Fibroblast of lung (primary cell): Measurements from ENCODE around the gene PABPC1L. TPM values are rescaled to one million over a fixed set of nuclear protein-coding genes. Genes with fewer than 3 reads are reported as not detected.

Source experiments
- DNase-seq, 2 donors: peaks; one replicate each; pipeline versions ENCODE4 v3.0.0 to v3.0.0-alpha.2; 2010; ENCODE audit warnings: low read depth in 2 of 2
- H2AFZ ChIP-seq: 2 replicates; pipeline ENCODE4 v1.5.1; 2012; ENCODE audit warnings: low read length, control low read depth, inconsistent platforms
- H3K27ac ChIP-seq: 2 replicates; pipeline ENCODE4 v1.5.1; 2011; ENCODE audit warnings: low read length, control low read depth; ENCODE audit not compliant: insufficient read depth
- H3K27me3 ChIP-seq: 2 replicates; pipeline ENCODE4 v1.5.1; 2011; ENCODE audit warnings: mild to moderate bottlenecking, low read length; ENCODE audit not compliant: control insufficient read depth, insufficient read depth
- H3K36me3 ChIP-seq: 2 replicates; pipeline ENCODE4 v1.5.1; 2011; ENCODE audit warnings: low read length; ENCODE audit not compliant: control insufficient read depth, insufficient read depth
- H3K4me1 ChIP-seq: 2 replicates; pipeline ENCODE4 v1.5.1; 2011; ENCODE audit warnings: low read length; ENCODE audit not compliant: control insufficient read depth, insufficient read depth; ENCODE audit errors: extremely low read depth
- H3K4me2 ChIP-seq: 2 replicates; pipeline ENCODE4 v1.5.1; 2011; ENCODE audit warnings: low read length, control low read depth; ENCODE audit not compliant: insufficient read depth; ENCODE audit errors: extremely low read depth
- H3K4me3 ChIP-seq, 4 experiments: fragments of 200-600 bp in 1 of 4; sonication (generic) in 1 of 4; replicated peaks in 1 of 4; 2 replicates each; pipeline ENCODE4 v1.5.1; 2011 to 2016; ENCODE audit warnings: low read length in 4 of 4, low read depth in 3 of 4, mild to moderate bottlenecking in 3 of 4, control low read depth in 2 of 4, inconsistent platforms in 1 of 4, mixed read lengths in 1 of 4; ENCODE audit not compliant: insufficient read depth in 1 of 4; ENCODE audit errors: control extremely low read depth in 1 of 4
- H3K79me2 ChIP-seq: 2 replicates; pipeline ENCODE4 v1.5.1; 2012; ENCODE audit warnings: mild to moderate bottlenecking, low read length, inconsistent platforms; ENCODE audit not compliant: control insufficient read depth, insufficient read depth
- H3K9ac ChIP-seq: 2 replicates; pipeline ENCODE4 v1.5.1; 2011; ENCODE audit warnings: mild to moderate bottlenecking, low read length, control low read depth; ENCODE audit not compliant: insufficient read depth
- H3K9me3 ChIP-seq: 2 replicates; pipeline ENCODE4 v1.5.1; 2012; ENCODE audit warnings: low read depth, low read length; ENCODE audit not compliant: control insufficient read depth, insufficient read depth
- H4K20me1 ChIP-seq: 2 replicates; pipeline ENCODE4 v1.5.1; 2011; ENCODE audit warnings: low read length; ENCODE audit not compliant: control insufficient read depth, insufficient read depth; ENCODE audit errors: extremely low read depth
- CTCF ChIP-seq, 2 donors: IDR thresholded peaks in 1 of 2; conservative IDR thresholded peaks in 1 of 2; 1 replicate in 1 of 2; 2 replicates in 1 of 2; pipeline ENCODE4 v1.5.1; 2011 to 2012; ENCODE audit warnings: low read length in 2 of 2, control low read depth in 1 of 2, inconsistent platforms in 1 of 2, low read depth in 1 of 2, mild to moderate bottlenecking in 1 of 2
- EZH2 ChIP-seq: IDR thresholded peaks from 2 replicates; pipeline ENCODE4 v1.5.1; 2012; ENCODE audit warnings: low read length, control low read depth, mild to moderate bottlenecking; ENCODE audit errors: missing control alignments
- polyA plus RNA-seq, 2 donors: library from polyadenylated mRNA; depleted of rRNA in 1 of 2; stranded (reverse) in 1 of 2; unstranded in 1 of 2; fragments of >200 nt; gene quantifications; 2 replicates each; pipeline ENCODE4 v1.2.1, GENCODE V29; 2011 to 2012; ENCODE audit warnings: missing spikeins in 1 of 2
- total RNA-seq: library from RNA; depleted of rRNA; stranded (reverse); fragments of >200 nt; gene quantifications from 2 replicates; pipeline ENCODE4 v1.2.1, GENCODE V29; 2014

PABPC1L gene
- total and polyA plus RNA-seq, 2 donors (not counting 1 experiment from before 2014, with no cell fraction given), result 11.6 to 11.9 TPM

DNA sequence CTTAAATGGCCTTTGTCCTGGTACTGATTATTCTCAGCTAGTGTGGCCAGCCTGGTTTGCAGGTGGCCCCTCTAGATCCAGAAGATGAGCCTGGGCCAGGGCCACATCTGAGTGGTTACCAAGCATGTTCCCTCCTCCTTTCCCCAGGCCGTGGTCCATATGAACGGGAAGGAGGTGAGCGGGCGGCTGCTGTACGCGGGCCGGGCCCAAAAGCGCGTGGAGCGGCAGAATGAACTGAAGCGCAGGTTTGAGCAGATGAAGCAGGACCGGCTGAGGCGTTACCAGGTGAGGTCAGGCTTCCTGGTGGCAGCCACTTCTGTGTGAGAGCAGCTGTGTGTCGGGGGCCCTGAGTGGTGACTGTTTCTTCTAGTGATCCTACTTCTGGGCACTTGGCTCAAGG is 11.6 kb downstream of the PABPC1L start:
- Histone ChIP-seq H3K79me2 (no peaks in the 10 kb centered on the region), H3K27me3 (no peaks in the 10 kb centered on the region), H2AFZ (no peak overlapping the region)

GRCh38 chr20:44924541-44924940 is 14.7 kb downstream of the PABPC1L start:
- no peak overlapping the region for H3K9ac ChIP-seq
- no peak overlapping the region for H3K27ac ChIP-seq
- no peak overlapping the region for H3K4me3 ChIP-seq
- H3K27me3 ChIP-seq, result no peaks in the 10 kb centered on the region
- no peak overlapping the region for H3K4me2 ChIP-seq
- TF ChIP-seq CTCF (conservative IDR thresholded peaks at IDR 0.05 in 1 of 2, IDR thresholded peaks at IDR 0.05 in 1 of 2; ENCODE audit: low read depth in 1 of 2, low read length in 2 of 2) (no peak), EZH2 (no peak)
- no peak overlapping the region for H2AFZ ChIP-seq
- DNase-seq, result no peak
- no peaks in the 10 kb centered on the region for H3K9me3 ChIP-seq
- H4K20me1 ChIP-seq, result no peaks in the 10 kb centered on the region
- no peaks in the 10 kb centered on the region for H3K79me2 ChIP-seq
- no peaks in the 10 kb centered on the region for H3K4me1 ChIP-seq
- H3K36me3 ChIP-seq, result peaks cover 2% of the 10 kb centered on the region

More for the DNA sequence above, 11.6 kb downstream of the PABPC1L start:
- Histone ChIP-seq H4K20me1 (no peaks in the 10 kb centered on the region), H3K4me3 (no peak overlapping the region), H3K36me3 (peaks cover 4% of the 10 kb centered on the region), H3K9ac (no peak overlapping the region), H3K27ac (no peak overlapping the region), H3K4me1 (no peaks in the 10 kb centered on the region), H3K4me2 (no peak overlapping the region), H3K9me3 (no peaks in the 10 kb centered on the region)
- TF ChIP-seq CTCF (conservative IDR thresholded peaks at IDR 0.05 in 1 of 2, IDR thresholded peaks at IDR 0.05 in 1 of 2; ENCODE audit: low read depth in 1 of 2, low read length in 2 of 2) (no peak), EZH2 (no peak)
- no peak for DNase-seq

- Histone ChIP-seq H3K9ac (no peak overlapping the region), H3K9me3 (no peaks in the 10 kb centered on the region), H3K4me3 (no peak overlapping the region), H3K79me2 (no peaks in the 10 kb centered on the region), H2AFZ (no peak overlapping the region), H3K27ac (no peak overlapping the region), H3K36me3 (no peaks in the 10 kb centered on the region), H4K20me1 (no peaks in the 10 kb centered on the region), H3K4me1 (no peaks in the 10 kb centered on the region), H3K27me3 (no peaks in the 10 kb centered on the region), H3K4me2 (no peak overlapping the region)
- DNase-seq, result no peak
- no peak for TF ChIP-seq EZH2
- TF ChIP-seq CTCF (conservative IDR thresholded peaks at IDR 0.05 in 1 of 2, IDR thresholded peaks at IDR 0.05 in 1 of 2; ENCODE audit: low read depth in 1 of 2, low read length in 2 of 2), result no peak
These were observed 18.7 kb downstream of the PABPC1L start for GRCh38 chr20:44928595-44928994.
